GM23338 (cell line): ENCODE measurements around the gene CIT. TPM values are rescaled to one million over a fixed set of nuclear protein-coding genes. Genes with fewer than 3 reads are reported as not detected.
A peak's percentile ranks its signal among the peaks of the same experiment; 100 is the strongest.

Experiments
- ATAC-seq: fragments of 200-7000 bp; cut with Tn5 transposase; 3 replicates; pipeline ENCODE4 v1.9.1; 2020
- DNase-seq: peaks from one replicate; pipeline ENCODE4 v3.0.0-alpha.2; 2015; ENCODE audit warnings: low spot score
- H2AFZ ChIP-seq: fragments of 200-600 bp; sonication (generic); 2 replicates; pipeline ENCODE4 v1.8.0; 2016; ENCODE audit warnings: antibody characterized with exemption, mild to moderate bottlenecking, moderate library complexity
- H3F3A ChIP-seq: fragments of 200-600 bp; sonication (generic); replicated peaks from 2 replicates; pipeline ENCODE4 v1.8.0; 2017; ENCODE audit warnings: antibody characterized with exemption, mixed run types, low read depth
- H3K27ac ChIP-seq: fragments of 200-600 bp; sonication (generic); 2 replicates; pipeline ENCODE4 v1.6.1; 2016; ENCODE audit warnings: low read depth
- H3K27me3 ChIP-seq: fragments of 200-600 bp; sonication (generic); 2 replicates; pipeline ENCODE4 v1.8.0; 2016; ENCODE audit warnings: mild to moderate bottlenecking, mixed run types, moderate library complexity; ENCODE audit not compliant: insufficient read depth
- H3K36me3 ChIP-seq: fragments of 200-600 bp; sonication (generic); 2 replicates; pipeline ENCODE4 v1.8.0; 2016; ENCODE audit warnings: mild to moderate bottlenecking; ENCODE audit not compliant: insufficient read depth
- H3K4me1 ChIP-seq: fragments of 200-600 bp; sonication (generic); 2 replicates; pipeline ENCODE4 v1.8.0; 2016; ENCODE audit warnings: mild to moderate bottlenecking, moderate library complexity; ENCODE audit not compliant: insufficient read depth
- H3K4me2 ChIP-seq: fragments of 200-600 bp; sonication (generic); 2 replicates; pipeline ENCODE4 v1.7.1; 2017; ENCODE audit warnings: mixed run types
- H3K4me3 ChIP-seq: fragments of 200-600 bp; sonication (generic); 2 replicates; pipeline ENCODE4 v1.6.1; 2016; ENCODE audit warnings: mixed run types
- H3K79me2 ChIP-seq: fragments of 200-600 bp; sonication (generic); replicated peaks from 2 replicates; pipeline ENCODE4 v1.8.0; 2017; ENCODE audit warnings: mild to moderate bottlenecking; ENCODE audit not compliant: insufficient read depth
- H3K9me2 ChIP-seq: fragments of 200-600 bp; sonication (generic); 2 replicates; pipeline ENCODE4 v1.8.0; 2017; ENCODE audit not compliant: insufficient read depth
- H4K20me1 ChIP-seq: fragments of 200-600 bp; sonication (generic); replicated peaks from 2 replicates; pipeline ENCODE4 v1.8.0; 2017; ENCODE audit warnings: mild to moderate bottlenecking; ENCODE audit not compliant: insufficient read depth
- H3K27ac Mint-ChIP-seq: 2 replicates; pipeline ENCODE4 v1.8.0; 2020; ENCODE audit warnings: inconsistent platforms, mild to moderate bottlenecking, moderate library complexity, mixed read lengths
- H3K27me3 Mint-ChIP-seq: 3 replicates; pipeline ENCODE4 v1.8.0; 2022; ENCODE audit warnings: low read depth, mild to moderate bottlenecking, moderate library complexity, mixed read lengths, inconsistent platforms; ENCODE audit not compliant: insufficient read depth, poor library complexity
- H3K36me3 Mint-ChIP-seq: 3 replicates; pipeline ENCODE4 v1.8.0; 2021; ENCODE audit warnings: low read depth, mild to moderate bottlenecking, inconsistent platforms, moderate library complexity, mixed read lengths
- H3K4me1 Mint-ChIP-seq: 3 replicates; pipeline ENCODE4 v1.8.0; 2020; ENCODE audit warnings: mild to moderate bottlenecking, inconsistent platforms, mixed read lengths
- H3K4me3 Mint-ChIP-seq: 3 replicates; pipeline ENCODE4 v1.8.0; 2021; ENCODE audit warnings: moderate library complexity, mild to moderate bottlenecking, inconsistent platforms, mixed read lengths
- H3K9me3 Mint-ChIP-seq: 3 replicates; pipeline ENCODE4 v1.8.0; 2020; ENCODE audit warnings: moderate library complexity, mild to moderate bottlenecking, inconsistent platforms, mixed read lengths
- CREB1 ChIP-seq: fragments of 250-450 bp; sonication (Bioruptor Pico); IDR thresholded peaks from 2 replicates; pipeline ENCODE4 v1.5.0; 2020; ENCODE audit warnings: low read depth, mild to moderate bottlenecking, moderate library complexity
- EZH2phosphoT487 ChIP-seq: fragments of 200-600 bp; sonication (generic); IDR thresholded peaks from one replicate; pipeline ENCODE4 v1.8.1; 2018; ENCODE audit warnings: antibody characterized with exemption; ENCODE audit not compliant: unreplicated experiment
- JUNB ChIP-seq: IDR thresholded peaks from one replicate; pipeline ENCODE4 v1.6.1; 2016; ENCODE audit warnings: antibody characterized with exemption; ENCODE audit not compliant: unreplicated experiment
- NANOG ChIP-seq: IDR thresholded peaks from 2 replicates; pipeline ENCODE4 v1.6.1; 2016; ENCODE audit warnings: antibody characterized with exemption, borderline replicate concordance
- POLR2AphosphoS5 ChIP-seq: IDR thresholded peaks from 2 replicates; pipeline ENCODE4 v1.6.1; 2016; ENCODE audit warnings: antibody characterized with exemption, low read depth
- STAT1 ChIP-seq: IDR thresholded peaks from one replicate; pipeline ENCODE4 v1.6.1; 2016; ENCODE audit warnings: antibody characterized with exemption; ENCODE audit not compliant: unreplicated experiment
- ZNF114 ChIP-seq: fragments of 250-450 bp; sonication (Bioruptor Pico); IDR thresholded peaks from 2 replicates; pipeline ENCODE4 v1.5.0; 2020; ENCODE audit warnings: mild to moderate bottlenecking, moderate library complexity
- ZNF331 ChIP-seq: fragments of 250-450 bp; sonication (Bioruptor Pico); IDR thresholded peaks from 2 replicates; pipeline ENCODE4 v1.5.0; 2020; ENCODE audit warnings: low read depth, mild to moderate bottlenecking, moderate library complexity
- polyA plus RNA-seq: library from polyadenylated mRNA; unstranded; fragments of >200 nt; fragmentation: Nextera tagmentation; extraction: Ambion mirVana; gene quantifications from 2 replicates; pipeline ENCODE4 v1.2.1, GENCODE V29; 2016
- total RNA-seq: library from RNA; depleted of rRNA; stranded (reverse); fragments of >200 nt; shearing (Covaris generic); gene quantifications from 2 replicates; pipeline ENCODE4 v1.2.3, GENCODE V29; 2014
- TF ChIP-seq, protein P1 (sequence below): IDR thresholded peaks from one replicate; pipeline ENCODE4 v1.6.1; 2018; ENCODE audit warnings: antibody characterized with exemption; ENCODE audit not compliant: unreplicated experiment
- TF ChIP-seq, protein P2 (sequence below), 2 experiments: fragments of 200-600 bp in 1 of 2; sonication (generic) in 1 of 2; conservative IDR thresholded peaks; 2 replicates each; pipeline versions ENCODE4 v1.5.1 to v1.6.1; 2016 to 2017; ENCODE audit warnings: antibody characterized with exemption in 2 of 2, low read depth in 2 of 2, mild to moderate bottlenecking in 2 of 2, moderate library complexity in 1 of 2

The CIT gene
- total and polyA plus RNA-seq, 2 experiments from 2014 or later, result 9.7 to 47.8 TPM

DNA sequence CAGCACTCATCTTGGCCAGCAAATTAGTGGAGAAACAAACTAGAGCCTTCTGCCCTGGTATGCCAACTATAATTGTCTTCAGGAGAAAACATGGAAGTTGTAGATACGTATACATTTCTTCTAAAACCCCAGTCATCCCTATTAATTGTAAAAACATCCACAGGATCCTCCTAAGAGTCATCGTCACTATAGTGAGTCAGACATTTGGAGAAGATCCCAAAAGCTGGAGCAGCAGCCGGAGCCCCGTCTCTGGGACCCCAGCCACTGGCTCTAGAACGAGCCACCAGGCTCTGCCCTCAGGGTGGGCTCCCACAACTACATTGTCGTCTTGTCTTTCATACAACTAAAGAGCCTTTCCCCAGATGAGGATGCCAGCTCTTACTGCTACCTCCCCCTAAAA, 193.7 kb downstream of the CIT start (continued):
- TF ChIP-seq ZNF331 (CRISPR knock-in tag) (no peak), JUNB (no peak), POLR2AphosphoS5 (no peak), NANOG (no peak), CREB1 (CRISPR knock-in tag) (no peak), ZNF114 (no peak), STAT1 (no peak)

DNA sequence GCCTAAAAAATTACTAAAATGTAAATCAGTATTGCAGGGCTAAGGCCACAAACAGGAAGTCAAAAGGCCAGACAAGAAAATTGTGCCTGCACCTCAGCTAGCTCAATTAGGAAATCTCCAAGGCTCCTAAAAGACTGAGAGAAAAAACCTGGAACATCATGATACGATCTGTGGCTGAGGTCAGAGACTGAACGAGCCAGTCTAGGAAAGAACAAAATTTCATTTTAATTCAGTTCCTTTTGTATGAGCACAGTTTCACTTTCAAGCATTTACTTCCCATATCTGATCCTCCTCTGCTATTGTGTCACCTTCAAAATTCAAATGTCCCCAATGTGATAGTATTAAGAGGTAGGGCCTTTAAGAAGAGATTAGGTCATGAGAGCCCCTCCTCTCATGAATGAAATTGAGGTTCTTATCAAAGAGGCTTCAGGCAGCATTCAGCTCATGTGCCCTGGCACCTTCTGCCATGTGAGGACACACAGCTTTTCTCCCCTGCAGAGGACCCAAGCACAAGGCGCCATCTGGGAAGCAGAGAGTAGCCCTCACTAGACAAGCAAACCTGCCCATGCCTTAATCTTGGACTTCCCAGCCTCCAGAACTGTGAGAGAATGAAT, 194.4 kb downstream of the CIT start:
- Mint-ChIP-seq H3K4me1 (peaks cover 15% of the 10 kb centered on the region), H3K36me3 (peaks cover 63% of the 10 kb centered on the region), H3K27me3 (peaks cover 2% of the 10 kb centered on the region), H3K27ac (no peak overlapping the region), H3K9me3 (no peaks in the 10 kb centered on the region), H3K4me3 (no peak overlapping the region)
- Histone ChIP-seq H3K4me3 (no peak overlapping the region), H3K79me2 (no peaks in the 10 kb centered on the region), H3K27ac (peak overlapping the region; percentile 47; the same call in 1 of the 2 replicates), H3K4me1 (no peaks in the 10 kb centered on the region), H2AFZ (no peak overlapping the region), H3K27me3 (no peaks in the 10 kb centered on the region), H4K20me1 (peaks cover 7% of the 10 kb centered on the region; the same call in 1 of the 2 replicates), H3K36me3 (peaks cover 21% of the 10 kb centered on the region), H3K9me2 (0 out of 2 replicates have a peak, but pooled peaks cover 4% of the 10 kb centered on the region), H3K4me2 (no peak overlapping the region), H3F3A (0 out of 2 replicates have a peak, but pooled peaks cover 3% of the 10 kb centered on the region)
- DNase-seq, result no peak
- ATAC-seq, result no peak
- TF ChIP-seq, protein P1, sequence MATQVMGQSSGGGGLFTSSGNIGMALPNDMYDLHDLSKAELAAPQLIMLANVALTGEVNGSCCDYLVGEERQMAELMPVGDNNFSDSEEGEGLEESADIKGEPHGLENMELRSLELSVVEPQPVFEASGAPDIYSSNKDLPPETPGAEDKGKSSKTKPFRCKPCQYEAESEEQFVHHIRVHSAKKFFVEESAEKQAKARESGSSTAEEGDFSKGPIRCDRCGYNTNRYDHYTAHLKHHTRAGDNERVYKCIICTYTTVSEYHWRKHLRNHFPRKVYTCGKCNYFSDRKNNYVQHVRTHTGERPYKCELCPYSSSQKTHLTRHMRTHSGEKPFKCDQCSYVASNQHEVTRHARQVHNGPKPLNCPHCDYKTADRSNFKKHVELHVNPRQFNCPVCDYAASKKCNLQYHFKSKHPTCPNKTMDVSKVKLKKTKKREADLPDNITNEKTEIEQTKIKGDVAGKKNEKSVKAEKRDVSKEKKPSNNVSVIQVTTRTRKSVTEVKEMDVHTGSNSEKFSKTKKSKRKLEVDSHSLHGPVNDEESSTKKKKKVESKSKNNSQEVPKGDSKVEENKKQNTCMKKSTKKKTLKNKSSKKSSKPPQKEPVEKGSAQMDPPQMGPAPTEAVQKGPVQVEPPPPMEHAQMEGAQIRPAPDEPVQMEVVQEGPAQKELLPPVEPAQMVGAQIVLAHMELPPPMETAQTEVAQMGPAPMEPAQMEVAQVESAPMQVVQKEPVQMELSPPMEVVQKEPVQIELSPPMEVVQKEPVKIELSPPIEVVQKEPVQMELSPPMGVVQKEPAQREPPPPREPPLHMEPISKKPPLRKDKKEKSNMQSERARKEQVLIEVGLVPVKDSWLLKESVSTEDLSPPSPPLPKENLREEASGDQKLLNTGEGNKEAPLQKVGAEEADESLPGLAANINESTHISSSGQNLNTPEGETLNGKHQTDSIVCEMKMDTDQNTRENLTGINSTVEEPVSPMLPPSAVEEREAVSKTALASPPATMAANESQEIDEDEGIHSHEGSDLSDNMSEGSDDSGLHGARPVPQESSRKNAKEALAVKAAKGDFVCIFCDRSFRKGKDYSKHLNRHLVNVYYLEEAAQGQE, result no peak
- TF ChIP-seq POLR2AphosphoS5, result 0 out of 2 replicates have a peak, but pooled peaks have one; percentile 12
- TF ChIP-seq STAT1, result no peak

DNA sequence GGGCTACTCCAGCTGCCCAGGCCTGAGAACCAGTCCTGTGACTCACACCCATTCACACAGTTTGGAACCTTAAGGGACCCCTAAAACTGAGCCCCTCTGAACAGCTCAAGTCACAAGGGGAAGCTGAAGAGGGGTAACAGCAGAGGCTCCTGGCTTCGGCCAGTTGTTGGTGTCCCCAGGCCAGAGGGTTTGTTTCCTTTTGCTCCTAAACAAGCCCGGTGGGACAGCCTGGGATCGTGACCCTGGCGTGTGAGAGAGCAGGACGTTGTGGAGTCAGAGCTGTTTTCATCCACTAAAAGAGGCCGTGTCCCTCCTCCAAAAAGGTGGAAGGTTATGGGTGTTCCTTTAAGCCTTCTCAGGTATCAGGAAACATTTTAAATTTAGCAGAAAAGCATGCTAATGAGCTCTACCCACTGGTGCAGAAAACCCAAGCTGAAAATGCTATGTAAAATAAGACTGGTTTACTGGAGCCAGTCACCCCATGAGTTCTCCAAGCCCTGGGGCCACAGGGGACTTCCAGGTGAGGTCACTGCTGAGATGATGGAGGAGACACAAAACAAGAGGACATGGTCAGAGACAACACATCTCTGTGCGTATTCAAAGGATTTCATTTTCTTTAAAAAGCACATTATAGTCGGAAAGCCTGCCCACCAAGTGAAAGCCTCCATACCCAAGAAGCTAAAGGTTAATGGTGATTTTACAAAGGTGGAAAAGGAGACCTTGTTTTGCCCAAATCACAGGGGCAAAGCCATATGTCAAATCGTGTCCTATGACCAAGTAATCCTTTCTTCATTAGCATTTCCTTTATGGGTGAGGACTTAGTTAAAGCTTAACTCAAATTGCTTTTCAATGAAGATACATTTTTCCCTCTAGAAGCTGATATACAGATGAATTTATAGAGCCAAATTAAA, 195.1 kb downstream of the CIT start:
- Histone ChIP-seq H3K4me2 (no peak overlapping the region), H3K4me3 (no peak overlapping the region), H3K79me2 (no peaks in the 10 kb centered on the region), H3K27ac (peak overlapping the region; percentile 61; the same call in 1 of the 2 replicates), H3K36me3 (peaks cover 27% of the 10 kb centered on the region), H4K20me1 (peaks cover 12% of the 10 kb centered on the region; the same call in 1 of the 2 replicates), H3K9me2 (0 out of 2 replicates have a peak, but pooled peaks cover 4% of the 10 kb centered on the region), H2AFZ (no peak overlapping the region), H3K4me1 (no peaks in the 10 kb centered on the region), H3F3A (0 out of 2 replicates have a peak, but pooled peaks cover 3% of the 10 kb centered on the region), H3K27me3 (no peaks in the 10 kb centered on the region)
- DNase-seq (no peak), ATAC-seq (no peak; the same call in 2 of the 3 replicates)
- peaks cover 11% of the 10 kb centered on the region for H3K4me1 Mint-ChIP-seq
- no peaks in the 10 kb centered on the region for H3K9me3 Mint-ChIP-seq
- H3K36me3 Mint-ChIP-seq, result peaks cover 63% of the 10 kb centered on the region
- H3K27me3 Mint-ChIP-seq, result peaks cover 2% of the 10 kb centered on the region
- peak overlapping the region; percentile 40; the same call in 1 of the 2 replicates for H3K27ac Mint-ChIP-seq
- no peak overlapping the region for H3K4me3 Mint-ChIP-seq
- TF ChIP-seq JUNB (no peak), EZH2phosphoT487 (no peak), CREB1 (CRISPR knock-in tag) (no peak), STAT1 (no peak)
- TF ChIP-seq, protein P1, result no peak
- TF ChIP-seq, protein P2, sequence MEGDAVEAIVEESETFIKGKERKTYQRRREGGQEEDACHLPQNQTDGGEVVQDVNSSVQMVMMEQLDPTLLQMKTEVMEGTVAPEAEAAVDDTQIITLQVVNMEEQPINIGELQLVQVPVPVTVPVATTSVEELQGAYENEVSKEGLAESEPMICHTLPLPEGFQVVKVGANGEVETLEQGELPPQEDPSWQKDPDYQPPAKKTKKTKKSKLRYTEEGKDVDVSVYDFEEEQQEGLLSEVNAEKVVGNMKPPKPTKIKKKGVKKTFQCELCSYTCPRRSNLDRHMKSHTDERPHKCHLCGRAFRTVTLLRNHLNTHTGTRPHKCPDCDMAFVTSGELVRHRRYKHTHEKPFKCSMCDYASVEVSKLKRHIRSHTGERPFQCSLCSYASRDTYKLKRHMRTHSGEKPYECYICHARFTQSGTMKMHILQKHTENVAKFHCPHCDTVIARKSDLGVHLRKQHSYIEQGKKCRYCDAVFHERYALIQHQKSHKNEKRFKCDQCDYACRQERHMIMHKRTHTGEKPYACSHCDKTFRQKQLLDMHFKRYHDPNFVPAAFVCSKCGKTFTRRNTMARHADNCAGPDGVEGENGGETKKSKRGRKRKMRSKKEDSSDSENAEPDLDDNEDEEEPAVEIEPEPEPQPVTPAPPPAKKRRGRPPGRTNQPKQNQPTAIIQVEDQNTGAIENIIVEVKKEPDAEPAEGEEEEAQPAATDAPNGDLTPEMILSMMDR (conservative IDR thresholded peaks at IDR 0.05; ENCODE audit: low read depth in 2 of 2), result no peak
